CD14-positive monocyte (primary cell): Measurements from ENCODE around the gene IYD. TPM values are rescaled to one million over a fixed set of nuclear protein-coding genes. Genes with fewer than 3 reads are reported as not detected.

Experiments
- DNase-seq, 3 donors: peaks; one replicate each; pipeline ENCODE4 v3.0.0-alpha.2; 2011 to 2022
- H2AFZ ChIP-seq: 2 replicates; pipeline ENCODE4 v1.6.0; 2012; ENCODE audit warnings: mild to moderate bottlenecking, low read depth, low read length, inconsistent platforms; ENCODE audit not compliant: insufficient read depth, poor library complexity, severe bottlenecking
- H3K27ac ChIP-seq, 2 donors: 1 replicate in 1 of 2; 2 replicates in 1 of 2; pipeline ENCODE4 v1.5.1; 2012 to 2013; ENCODE audit warnings: low read length in 2 of 2, control low read depth in 1 of 2, inconsistent platforms in 1 of 2, low read depth in 1 of 2, mild to moderate bottlenecking in 1 of 2
- H3K27me3 ChIP-seq, 2 donors: one replicate each; pipeline versions ENCODE4 v1.6.0 to v1.6.1; 2011 to 2013; ENCODE audit warnings: low read length in 2 of 2; ENCODE audit not compliant: control insufficient read depth in 2 of 2, insufficient read depth in 2 of 2
- H3K36me3 ChIP-seq, 2 donors: replicated peaks in 1 of 2; 1 replicate in 1 of 2; 2 replicates in 1 of 2; pipeline versions ENCODE4 v1.5.1 to v1.6.1; 2012 to 2013; ENCODE audit warnings: low read length in 2 of 2, control low read depth in 1 of 2, inconsistent platforms in 1 of 2, mild to moderate bottlenecking in 1 of 2; ENCODE audit not compliant: insufficient read depth in 2 of 2, control insufficient read depth in 1 of 2
- H3K4me1 ChIP-seq, 2 donors: 1 replicate in 1 of 2; 2 replicates in 1 of 2; pipeline versions ENCODE4 v1.5.1 to v1.6.1; 2012 to 2013; ENCODE audit warnings: low read length in 2 of 2, control low read depth in 1 of 2, inconsistent platforms in 1 of 2, mild to moderate bottlenecking in 1 of 2, moderate library complexity in 1 of 2; ENCODE audit not compliant: insufficient read depth in 2 of 2, control insufficient read depth in 1 of 2
- H3K4me2 ChIP-seq: replicated peaks from 2 replicates; pipeline ENCODE3; 2012; ENCODE audit warnings: low read length, moderate library complexity, mild to moderate bottlenecking; ENCODE audit not compliant: poor library complexity, severe bottlenecking; ENCODE audit errors: extremely low read depth
- H3K4me3 ChIP-seq, 3 experiments: fragments of 200-600 bp in 1 of 3; sonication (generic) in 1 of 3; replicated peaks in 1 of 3; 1 replicate in 2 of 3; 2 replicates in 1 of 3; pipeline ENCODE4 v1.5.1; 2011 to 2013; ENCODE audit warnings: low read length in 3 of 3, mild to moderate bottlenecking in 3 of 3, control low read depth in 2 of 3, low read depth in 2 of 3, inconsistent platforms in 1 of 3, moderate library complexity in 1 of 3
- H3K79me2 ChIP-seq: 2 replicates; pipeline ENCODE4 v1.6.0; 2012; ENCODE audit warnings: mild to moderate bottlenecking, control low read depth, inconsistent platforms, low read length, moderate library complexity; ENCODE audit not compliant: insufficient read depth
- H3K9ac ChIP-seq: 2 replicates; pipeline ENCODE4 v1.6.0; 2017; ENCODE audit warnings: low read length, mild to moderate bottlenecking; ENCODE audit not compliant: insufficient read depth, poor library complexity, severe bottlenecking
- H3K9me3 ChIP-seq, 2 donors: replicated peaks in 1 of 2; 1 replicate in 1 of 2; 2 replicates in 1 of 2; pipeline versions ENCODE4 v1.5.1 to v1.6.1; 2012 to 2013; ENCODE audit warnings: low read length in 2 of 2, control low read depth in 1 of 2; ENCODE audit not compliant: control insufficient read depth in 1 of 2, insufficient read depth in 1 of 2
- H4K20me1 ChIP-seq: 2 replicates; pipeline ENCODE4 v1.6.0; 2012; ENCODE audit warnings: mild to moderate bottlenecking, low read length, control low read depth, moderate library complexity; ENCODE audit not compliant: insufficient read depth
- H3K27ac Mint-ChIP-seq, 7 donors: one replicate each; pipeline ENCODE4 v1.8.0; 2020; ENCODE audit warnings: mild to moderate bottlenecking in 7 of 7, mixed read lengths in 7 of 7, moderate library complexity in 6 of 7, inconsistent platforms in 2 of 7
- H3K27me3 Mint-ChIP-seq, 3 donors: one replicate each; pipeline ENCODE4 v1.8.0; 2021 to 2022; ENCODE audit warnings: low read depth in 3 of 3, mild to moderate bottlenecking in 3 of 3, mixed read lengths in 3 of 3, moderate library complexity in 3 of 3, inconsistent platforms in 1 of 3
- H3K36me3 Mint-ChIP-seq, 2 donors: one replicate each; pipeline ENCODE4 v1.8.0; 2020; ENCODE audit warnings: mixed read lengths in 2 of 2, inconsistent platforms in 1 of 2, mild to moderate bottlenecking in 1 of 2
- H3K4me1 Mint-ChIP-seq: one replicate; pipeline ENCODE4 v1.8.0; 2020; ENCODE audit warnings: mild to moderate bottlenecking, mixed read lengths
- H3K4me3 Mint-ChIP-seq, 2 donors: one replicate each; pipeline ENCODE4 v1.8.0; 2020; ENCODE audit warnings: mild to moderate bottlenecking in 2 of 2, mixed read lengths in 2 of 2, moderate library complexity in 1 of 2
- H3K9me3 Mint-ChIP-seq, 7 donors: one replicate each; pipeline ENCODE4 v1.8.0; 2020 to 2022; ENCODE audit warnings: mixed read lengths in 7 of 7, mild to moderate bottlenecking in 6 of 7, moderate library complexity in 6 of 7, inconsistent platforms in 2 of 7
- CTCF ChIP-seq: fragments of 200-600 bp; IDR thresholded peaks from one replicate; pipeline ENCODE4 v1.8.0; 2022; ENCODE audit warnings: antibody characterized with exemption, mild to moderate bottlenecking
- WGBS: methylation state at CpG from one replicate; pipeline ENCODE4 v1.1.5; 2013; ENCODE audit warnings: missing lambda C conversion rate; ENCODE audit not compliant: insufficient coverage; 5-methylcytosine and 5-hydroxymethylcytosine counted together
- intact Hi-C, 2 donors: fragments of 100-400 bp; cut with micrococcal nuclease; formaldehyde crosslinking; loops; one replicate each; pipeline versions ENCODE4 v1.15.0 to v1.15.1; 2023
- polyA plus RNA-seq, 3 donors: library from polyadenylated mRNA; depleted of rRNA in 1 of 3; unstranded in 2 of 3; stranded (reverse) in 1 of 3; fragments of 300-500 nt in 2 of 3; fragments of >200 nt in 1 of 3; fragmentation: Illumina TruSeq in 2 of 3; gene quantifications; 1 replicate in 2 of 3; 2 replicates in 1 of 3; pipeline ENCODE4 v1.2.3, GENCODE V29; 2012 to 2021

The IYD gene
- polyA plus RNA-seq, 3 donors, result not detected

GRCh38 chr6:150369408-150369807 is 596 bp downstream of the IYD start:
- 100% methylated on average over 2 of the region's 2 CpGs for WGBS
- Mint-ChIP-seq H3K9me3 (peaks cover 0 to 3% (median 0%) of the 10 kb centered on the region in 7 donors), H3K27ac (peak overlapping the region in 1 of 7 donors; percentile 26), H3K4me3 (no peak overlapping the region), H3K4me1 (no peaks in the 10 kb centered on the region), H3K27me3 (peaks cover 0 to 4% (median 3%) of the 10 kb centered on the region in 3 donors), H3K36me3 (no peaks in the 10 kb centered on the region)
- intact Hi-C loops, result no loop called here
- Histone ChIP-seq H3K4me2 (no peak overlapping the region), H3K4me3 (no peak overlapping the region), H3K9me3 (no peaks in the 10 kb centered on the region), H3K36me3 (no peaks in the 10 kb centered on the region), H3K79me2 (no peaks in the 10 kb centered on the region), H2AFZ (no peak overlapping the region), H3K4me1 (no peaks in the 10 kb centered on the region), H3K27ac (no peak overlapping the region), H4K20me1 (no peaks in the 10 kb centered on the region), H3K9ac (no peak overlapping the region), H3K27me3 (no peaks in the 10 kb centered on the region)
- no peak for DNase-seq
- TF ChIP-seq CTCF, result no peak

- Mint-ChIP-seq H3K4me3 (no peak overlapping the region), H3K9me3 (peaks cover 0 to 3% (median 0%) of the 10 kb centered on the region in 7 donors), H3K4me1 (no peaks in the 10 kb centered on the region), H3K27ac (no peak overlapping the region), H3K36me3 (no peaks in the 10 kb centered on the region), H3K27me3 (peaks cover 0 to 4% (median 3%) of the 10 kb centered on the region in 3 donors)
- Histone ChIP-seq H3K4me1 (no peaks in the 10 kb centered on the region), H3K79me2 (no peaks in the 10 kb centered on the region), H3K4me3 (no peak overlapping the region), H3K9me3 (no peaks in the 10 kb centered on the region), H3K36me3 (no peaks in the 10 kb centered on the region), H3K27me3 (no peaks in the 10 kb centered on the region), H4K20me1 (no peaks in the 10 kb centered on the region), H3K4me2 (no peak overlapping the region), H2AFZ (no peak overlapping the region), H3K27ac (no peak overlapping the region), H3K9ac (no peak overlapping the region)
- no peak for DNase-seq
- whole genome bisulfite sequencing, result 83% methylated on average over 10 of the region's 12 CpGs
- intact Hi-C loops, result no loop called here
- no peak for TF ChIP-seq CTCF
Measured at GRCh38 chr6:150370112-150370511, 1.3 kb downstream of the IYD start.
